ENCODE results near the gene TMEM131L. TPM values are rescaled to one million over a fixed set of nuclear protein-coding genes. Genes with fewer than 3 reads are reported as not detected.

The TMEM131L gene
- total RNA-seq, 1 experiment from 2014 or later = 19.7 TPM

DNA sequence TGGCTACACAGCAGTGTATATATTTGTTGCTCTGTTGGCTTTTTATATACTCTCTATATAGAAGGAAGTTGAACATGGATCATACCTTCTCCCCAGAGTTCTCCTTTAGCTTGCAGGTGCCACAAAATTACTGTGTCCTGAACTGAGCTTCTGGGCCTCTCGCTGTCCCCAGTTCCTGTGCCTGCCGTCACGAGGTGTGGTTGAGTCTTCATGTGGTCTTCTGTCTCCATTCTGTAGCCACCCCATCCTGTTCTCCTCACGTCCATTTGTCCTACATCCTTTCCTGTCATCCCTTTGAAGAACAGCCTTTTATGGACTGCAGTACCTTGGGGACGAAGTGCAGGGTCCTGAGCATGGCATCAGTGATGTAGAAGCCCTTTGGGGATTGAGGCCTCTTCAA, 14.5 kb downstream of the TMEM131L start:
- no peaks in the 10 kb centered on the region for H3K36me3 ChIP-seq (ENCODE audit: control insufficient read depth in 1 of 2, insufficient read depth in 2 of 2, low read length in 2 of 2)
- no peaks in the 10 kb centered on the region for H3K27me3 ChIP-seq (ENCODE audit: insufficient read depth, low read length)
- ChIA-PET CTCF (no interaction called here), RAD21 (ENCODE audit: low non-redundant PET in 1 of 2, low total read pairs in 2 of 2, uncharacterized antibody in 2 of 2, unreplicated experiment in 2 of 2) (no interaction called here), POLR2A (no interaction called here)
- H2AFZ ChIP-seq (ENCODE audit: low read depth, low read length, poor library complexity, severe bottlenecking) = no peak overlapping the region
- H3K4me3 ChIP-seq (replicated peaks in 1 of 2; ENCODE audit: low read depth in 1 of 2, low read length in 2 of 2) = no peak overlapping the region
- peaks cover 19% of the 10 kb centered on the region for H3K79me2 ChIP-seq (ENCODE audit: insufficient read depth, low read length)
- intact Hi-C loops (cut with micrococcal nuclease) = no loop called here
- H3K9me3 ChIP-seq (ENCODE audit: control insufficient read depth in 1 of 2, insufficient read depth in 1 of 2, low read depth in 1 of 2, low read length in 2 of 2) = no peaks in the 10 kb centered on the region
- H3K4me2 ChIP-seq (ENCODE audit: low read length) = no peak overlapping the region
- ATAC-seq (no peak), DNase-seq (ENCODE audit: low read depth, low spot score) (no peak)
- no peaks in the 10 kb centered on the region for H3K9me2 ChIP-seq (ENCODE audit: insufficient read depth)
- TF ChIP-seq ZNF274 (IDR thresholded peaks at IDR 0.05; ENCODE audit: low read depth, low read length) = no peak
- no peak for TF ChIP-seq EZH2phosphoT487 (IDR thresholded peaks at IDR 0.05; ENCODE audit: borderline replicate concordance)
- TF ChIP-seq, protein P1, sequence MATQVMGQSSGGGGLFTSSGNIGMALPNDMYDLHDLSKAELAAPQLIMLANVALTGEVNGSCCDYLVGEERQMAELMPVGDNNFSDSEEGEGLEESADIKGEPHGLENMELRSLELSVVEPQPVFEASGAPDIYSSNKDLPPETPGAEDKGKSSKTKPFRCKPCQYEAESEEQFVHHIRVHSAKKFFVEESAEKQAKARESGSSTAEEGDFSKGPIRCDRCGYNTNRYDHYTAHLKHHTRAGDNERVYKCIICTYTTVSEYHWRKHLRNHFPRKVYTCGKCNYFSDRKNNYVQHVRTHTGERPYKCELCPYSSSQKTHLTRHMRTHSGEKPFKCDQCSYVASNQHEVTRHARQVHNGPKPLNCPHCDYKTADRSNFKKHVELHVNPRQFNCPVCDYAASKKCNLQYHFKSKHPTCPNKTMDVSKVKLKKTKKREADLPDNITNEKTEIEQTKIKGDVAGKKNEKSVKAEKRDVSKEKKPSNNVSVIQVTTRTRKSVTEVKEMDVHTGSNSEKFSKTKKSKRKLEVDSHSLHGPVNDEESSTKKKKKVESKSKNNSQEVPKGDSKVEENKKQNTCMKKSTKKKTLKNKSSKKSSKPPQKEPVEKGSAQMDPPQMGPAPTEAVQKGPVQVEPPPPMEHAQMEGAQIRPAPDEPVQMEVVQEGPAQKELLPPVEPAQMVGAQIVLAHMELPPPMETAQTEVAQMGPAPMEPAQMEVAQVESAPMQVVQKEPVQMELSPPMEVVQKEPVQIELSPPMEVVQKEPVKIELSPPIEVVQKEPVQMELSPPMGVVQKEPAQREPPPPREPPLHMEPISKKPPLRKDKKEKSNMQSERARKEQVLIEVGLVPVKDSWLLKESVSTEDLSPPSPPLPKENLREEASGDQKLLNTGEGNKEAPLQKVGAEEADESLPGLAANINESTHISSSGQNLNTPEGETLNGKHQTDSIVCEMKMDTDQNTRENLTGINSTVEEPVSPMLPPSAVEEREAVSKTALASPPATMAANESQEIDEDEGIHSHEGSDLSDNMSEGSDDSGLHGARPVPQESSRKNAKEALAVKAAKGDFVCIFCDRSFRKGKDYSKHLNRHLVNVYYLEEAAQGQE (IDR thresholded peaks at IDR 0.05; ENCODE audit: low read depth) = no peak
- no peak for TF ChIP-seq JUND (IDR thresholded peaks at IDR 0.05)
- TF ChIP-seq CBX3 (IDR thresholded peaks at IDR 0.05; ENCODE audit: low read depth) = no peak
- no peak for TF ChIP-seq RAD21 (IDR thresholded peaks at IDR 0.05; ENCODE audit: low read depth)
- TF ChIP-seq SIN3A (IDR thresholded peaks at IDR 0.05; ENCODE audit: low read depth) = no peak
- TF ChIP-seq POLR2A (IDR thresholded peaks at IDR 0.05; ENCODE audit: borderline replicate concordance, extremely low read depth, insufficient read depth, insufficient read length) = no peak
- no peak for TF ChIP-seq POLR2AphosphoS5 (IDR thresholded peaks at IDR 0.05; ENCODE audit: low read depth, low read length)
- TF ChIP-seq, protein P2, sequence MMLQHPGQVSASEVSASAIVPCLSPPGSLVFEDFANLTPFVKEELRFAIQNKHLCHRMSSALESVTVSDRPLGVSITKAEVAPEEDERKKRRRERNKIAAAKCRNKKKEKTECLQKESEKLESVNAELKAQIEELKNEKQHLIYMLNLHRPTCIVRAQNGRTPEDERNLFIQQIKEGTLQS (IDR thresholded peaks at IDR 0.05) = no peak
- TF ChIP-seq ELF1 (IDR thresholded peaks at IDR 0.05; ENCODE audit: borderline replicate concordance, low read depth) = no peak
- no peak for TF ChIP-seq SRF (IDR thresholded peaks at IDR 0.05; ENCODE audit: low read depth)
- no peak for TF ChIP-seq YY1 (IDR thresholded peaks at IDR 0.05; ENCODE audit: extremely low read depth, insufficient replicate concordance, low read depth, low read length)
- TF ChIP-seq SP1 (IDR thresholded peaks at IDR 0.05; ENCODE audit: low read depth) = no peak
- no peak for TF ChIP-seq FOSL1 (IDR thresholded peaks at IDR 0.05; ENCODE audit: low read depth)
- no peak for TF ChIP-seq EGR1 (IDR thresholded peaks at IDR 0.05; ENCODE audit: low read depth)
- H4K20me1 ChIP-seq (ENCODE audit: insufficient read depth) = no peaks in the 10 kb centered on the region
- no peak overlapping the region for H3K27ac ChIP-seq (ENCODE audit: low read depth, low read length)
- H3K9ac ChIP-seq (ENCODE audit: low read length) = no peak overlapping the region
- peaks cover 7 to 16% of the 10 kb centered on the region in 2 experiments for H3K4me1 ChIP-seq (ENCODE audit: control insufficient read depth in 1 of 2, insufficient read depth in 2 of 2, low read length in 2 of 2)
- BruUV-seq (replicated peaks) = no TSS peak
